Muscle layer of duodenum (tissue), 2 donors: ENCODE measurements around the gene FOSB.

Source experiments
- H3K27ac ChIP-seq: one replicate; pipeline ENCODE4 v1.7.0; 2013; ENCODE audit warnings: mild to moderate bottlenecking, low read length
- H3K27me3 ChIP-seq: one replicate; pipeline ENCODE4 v1.7.0; 2013; ENCODE audit warnings: low read depth, mild to moderate bottlenecking, control low read depth, low read length
- H3K36me3 ChIP-seq, 2 donors: one replicate each; pipeline ENCODE4 v1.7.0; 2013; ENCODE audit warnings: low read length in 2 of 2, control low read depth in 1 of 2, mild to moderate bottlenecking in 1 of 2; ENCODE audit not compliant: insufficient read depth in 2 of 2, control insufficient read depth in 1 of 2
- H3K4me1 ChIP-seq, 2 donors: one replicate each; pipeline ENCODE4 v1.7.0; 2013; ENCODE audit warnings: low read length in 2 of 2, mild to moderate bottlenecking in 2 of 2, control low read depth in 1 of 2, moderate library complexity in 1 of 2; ENCODE audit not compliant: insufficient read depth in 2 of 2, control insufficient read depth in 1 of 2
- H3K4me3 ChIP-seq, 2 donors: one replicate each; pipeline ENCODE4 v1.7.0; 2013; ENCODE audit warnings: low read length in 2 of 2, low read depth in 1 of 2, mild to moderate bottlenecking in 1 of 2
- H3K9me3 ChIP-seq, 2 donors: one replicate each; pipeline ENCODE4 v1.7.0; 2013; ENCODE audit warnings: low read length in 2 of 2, control low read depth in 1 of 2, mild to moderate bottlenecking in 1 of 2; ENCODE audit not compliant: control insufficient read depth in 1 of 2
- donor health status: healthy.

Gene FOSB

GRCh38 chr19:45442778-45443461 is 24.9 kb upstream of the FOSB start:
- no peaks in the 10 kb centered on the region for H3K27me3 ChIP-seq
- H3K4me1 ChIP-seq, result peaks cover 3 to 29% of the 10 kb centered on the region in 2 donors
- peak overlapping the region; percentile 60 for H3K27ac ChIP-seq
- H3K9me3 ChIP-seq, result no peaks in the 10 kb centered on the region
- peaks cover 0 to 4% of the 10 kb centered on the region in 2 donors for H3K36me3 ChIP-seq
- H3K4me3 ChIP-seq, result peak overlapping the region; percentile 47 to 65

DNA sequence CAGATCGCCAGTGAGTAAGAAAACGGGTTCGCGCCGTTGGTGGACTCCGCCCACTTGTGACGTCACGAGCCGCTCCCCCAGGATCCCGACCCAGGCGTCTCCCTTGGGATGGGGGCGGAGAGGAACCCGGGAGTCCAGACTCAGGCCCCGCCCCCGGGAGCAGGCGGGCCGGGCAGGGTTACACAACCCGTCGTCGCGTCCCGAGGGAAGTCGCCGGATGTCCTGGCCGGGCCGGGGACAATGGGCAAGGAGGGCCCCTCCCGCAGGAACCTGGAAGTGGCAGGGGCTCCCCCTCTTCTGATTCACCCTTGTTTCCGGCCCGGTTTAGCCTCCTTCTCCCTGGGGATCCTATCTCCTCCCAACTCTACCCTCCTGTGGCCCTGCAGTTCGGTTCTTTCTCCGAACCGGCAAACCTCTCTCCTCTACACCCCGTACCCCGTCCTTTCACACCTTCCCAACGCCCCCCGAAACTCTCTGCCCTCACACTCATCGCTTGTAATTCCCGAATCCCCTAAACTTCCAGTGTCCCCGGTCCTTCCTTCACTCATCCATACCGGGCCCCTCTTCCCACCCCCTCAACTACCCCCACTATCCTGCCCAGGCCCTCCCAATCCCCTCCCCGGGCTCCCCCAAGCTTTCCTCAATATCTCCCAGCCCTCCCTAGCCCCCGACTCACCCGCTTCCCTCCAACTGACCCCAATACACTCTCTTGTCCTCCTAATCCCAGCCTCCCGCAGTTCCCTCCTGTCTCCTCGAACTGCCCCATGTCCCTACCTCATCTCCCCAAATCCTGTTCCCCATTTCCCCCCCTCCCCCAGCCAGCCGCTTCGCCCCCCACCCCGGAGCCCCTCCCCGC is 24.1 kb upstream of the FOSB start:
- H3K27ac ChIP-seq, result peak overlapping the region; percentile 92
- H3K36me3 ChIP-seq, result peaks cover 0 to 4% of the 10 kb centered on the region in 2 donors
- H3K9me3 ChIP-seq, result no peaks in the 10 kb centered on the region
- H3K27me3 ChIP-seq, result no peaks in the 10 kb centered on the region
- peak overlapping the region; percentile 47 to 65 for H3K4me3 ChIP-seq
- H3K4me1 ChIP-seq, result peaks cover 3 to 30% of the 10 kb centered on the region in 2 donors

DNA sequence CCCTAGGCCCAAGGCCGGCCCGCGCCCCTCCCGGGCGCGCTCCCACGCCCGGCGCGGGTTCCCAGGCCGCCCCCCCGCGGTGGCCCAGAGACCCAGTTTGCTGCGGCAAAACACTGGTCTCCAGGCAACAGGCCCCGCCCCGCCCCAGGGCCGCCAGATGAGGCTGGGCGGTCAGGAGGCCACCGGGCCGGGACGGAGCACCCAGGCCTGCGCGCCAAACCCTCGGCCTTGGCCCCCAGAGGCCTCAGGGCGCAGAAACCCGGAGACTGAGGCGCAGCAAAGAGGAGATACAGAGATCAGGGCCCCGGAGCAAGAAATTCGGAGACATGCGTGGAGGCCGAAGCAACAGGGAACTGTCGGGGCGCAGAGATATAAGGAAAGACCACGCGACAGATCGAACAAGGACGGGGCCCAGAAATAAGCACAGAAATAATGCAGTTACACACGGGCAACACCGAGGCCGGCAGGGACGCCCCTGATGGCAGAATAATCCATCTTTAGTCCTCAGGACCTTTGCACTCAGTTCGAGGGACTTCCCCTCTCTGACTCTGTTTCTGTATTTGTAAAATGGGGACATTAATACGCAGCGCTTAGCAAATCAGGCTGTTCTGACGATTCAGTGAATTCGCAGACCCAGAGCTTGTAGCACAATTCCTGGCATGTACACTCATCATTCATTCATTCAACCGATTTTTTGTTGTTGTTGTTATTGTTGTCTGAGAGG is 23.3 kb upstream of the FOSB start:
- H3K27ac ChIP-seq, result peak overlapping the region; percentile 63
- no peaks in the 10 kb centered on the region for H3K9me3 ChIP-seq
- H3K4me3 ChIP-seq, result peak overlapping the region; percentile 52 to 59
- peaks cover 0 to 4% of the 10 kb centered on the region in 2 donors for H3K36me3 ChIP-seq
- H3K4me1 ChIP-seq, result peaks cover 3 to 38% of the 10 kb centered on the region in 2 donors
- H3K27me3 ChIP-seq, result no peaks in the 10 kb centered on the region

DNA sequence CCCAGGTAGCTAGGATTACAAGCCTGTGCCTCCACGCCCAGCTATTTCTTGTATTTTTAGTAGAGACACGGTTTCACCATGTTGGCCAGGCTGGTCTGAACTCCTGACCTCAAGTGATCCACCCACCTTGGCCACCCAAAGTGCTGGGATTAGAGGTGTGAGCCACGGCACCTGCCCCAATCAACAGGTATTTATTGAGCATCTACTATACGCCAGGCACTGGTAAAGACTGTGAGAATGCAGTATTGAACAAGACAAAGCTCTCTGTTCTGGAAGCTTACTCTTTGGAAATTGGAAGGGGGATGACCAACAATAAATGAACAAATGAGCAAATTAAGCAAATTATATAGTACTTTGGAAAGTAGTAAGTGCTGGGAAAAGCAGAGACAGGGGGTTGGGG is 22.7 kb upstream of the FOSB start:
- Histone ChIP-seq H3K27me3 (no peaks in the 10 kb centered on the region), H3K36me3 (peaks cover 0 to 4% of the 10 kb centered on the region in 2 donors), H3K4me3 (no peak overlapping the region), H3K9me3 (no peaks in the 10 kb centered on the region), H3K27ac (no peak overlapping the region), H3K4me1 (peaks cover 2 to 42% of the 10 kb centered on the region in 2 donors)

DNA sequence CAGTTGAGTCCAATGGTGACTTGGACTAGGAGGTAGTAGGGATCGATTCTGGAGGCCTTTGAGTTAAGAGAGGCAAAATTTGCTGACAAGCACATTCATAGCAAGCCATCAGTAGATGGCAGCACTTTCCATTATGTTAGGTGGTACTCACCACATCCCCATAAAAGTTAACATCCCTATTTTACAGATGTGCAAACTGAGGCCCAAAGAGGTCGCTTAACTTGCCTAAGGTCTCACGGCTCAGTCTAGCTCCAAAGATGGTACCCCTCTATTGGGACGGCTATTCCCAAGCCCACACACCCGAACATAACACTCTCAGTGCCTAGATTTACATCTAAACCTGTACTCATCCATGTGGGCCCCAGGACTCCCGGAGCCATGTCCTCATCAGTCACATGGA is 21.5 kb upstream of the FOSB start:
- no peaks in the 10 kb centered on the region for H3K27me3 ChIP-seq
- H3K4me1 ChIP-seq, result peaks cover 0 to 40% of the 10 kb centered on the region in 2 donors
- peaks cover 0 to 8% of the 10 kb centered on the region in 2 donors for H3K36me3 ChIP-seq
- no peak overlapping the region for H3K27ac ChIP-seq
- no peak overlapping the region for H3K4me3 ChIP-seq
- no peaks in the 10 kb centered on the region for H3K9me3 ChIP-seq

GRCh38 chr19:45446944-45447343 is 20.9 kb upstream of the FOSB start:
- H3K36me3 ChIP-seq, result peaks cover 0 to 10% of the 10 kb centered on the region in 2 donors
- no peak overlapping the region for H3K27ac ChIP-seq
- peaks cover 0 to 40% of the 10 kb centered on the region in 2 donors for H3K4me1 ChIP-seq
- H3K4me3 ChIP-seq, result no peak overlapping the region
- no peaks in the 10 kb centered on the region for H3K27me3 ChIP-seq
- H3K9me3 ChIP-seq, result no peaks in the 10 kb centered on the region

DNA sequence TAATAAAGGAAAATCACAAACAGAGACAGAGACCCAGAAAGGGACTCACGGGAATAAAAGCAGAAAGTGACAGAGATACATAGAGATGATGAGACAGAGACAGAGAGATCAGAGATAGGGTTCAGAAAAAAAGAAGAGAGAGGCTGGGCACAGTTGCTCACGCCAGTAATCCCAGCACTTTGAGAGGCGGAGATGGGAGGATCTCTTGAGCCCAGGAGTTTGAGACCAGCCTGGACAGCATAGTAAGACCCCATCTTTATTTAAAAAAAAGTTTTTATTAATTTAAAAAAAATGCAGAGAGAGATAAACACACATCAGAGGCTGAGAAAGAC is 19.4 kb upstream of the FOSB start:
- no peaks in the 10 kb centered on the region for H3K9me3 ChIP-seq
- peaks cover 0 to 10% of the 10 kb centered on the region in 2 donors for H3K36me3 ChIP-seq
- no peak overlapping the region for H3K4me3 ChIP-seq
- H3K4me1 ChIP-seq, result peaks cover 0 to 31% of the 10 kb centered on the region in 2 donors
- no peaks in the 10 kb centered on the region for H3K27me3 ChIP-seq
- no peak overlapping the region for H3K27ac ChIP-seq

GRCh38 chr19:45448887-45449299 is 18.9 kb upstream of the FOSB start:
- H3K9me3 ChIP-seq, result no peaks in the 10 kb centered on the region
- H3K4me3 ChIP-seq, result no peak overlapping the region
- peaks cover 0 to 30% of the 10 kb centered on the region in 2 donors for H3K4me1 ChIP-seq
- peaks cover 0 to 7% of the 10 kb centered on the region in 2 donors for H3K36me3 ChIP-seq
- no peaks in the 10 kb centered on the region for H3K27me3 ChIP-seq
- H3K27ac ChIP-seq, result peak overlapping the region; percentile 39

GRCh38 chr19:45450012-45450333 is 17.8 kb upstream of the FOSB start:
- peak overlapping the region; percentile 55 to 64 for H3K4me3 ChIP-seq

DNA sequence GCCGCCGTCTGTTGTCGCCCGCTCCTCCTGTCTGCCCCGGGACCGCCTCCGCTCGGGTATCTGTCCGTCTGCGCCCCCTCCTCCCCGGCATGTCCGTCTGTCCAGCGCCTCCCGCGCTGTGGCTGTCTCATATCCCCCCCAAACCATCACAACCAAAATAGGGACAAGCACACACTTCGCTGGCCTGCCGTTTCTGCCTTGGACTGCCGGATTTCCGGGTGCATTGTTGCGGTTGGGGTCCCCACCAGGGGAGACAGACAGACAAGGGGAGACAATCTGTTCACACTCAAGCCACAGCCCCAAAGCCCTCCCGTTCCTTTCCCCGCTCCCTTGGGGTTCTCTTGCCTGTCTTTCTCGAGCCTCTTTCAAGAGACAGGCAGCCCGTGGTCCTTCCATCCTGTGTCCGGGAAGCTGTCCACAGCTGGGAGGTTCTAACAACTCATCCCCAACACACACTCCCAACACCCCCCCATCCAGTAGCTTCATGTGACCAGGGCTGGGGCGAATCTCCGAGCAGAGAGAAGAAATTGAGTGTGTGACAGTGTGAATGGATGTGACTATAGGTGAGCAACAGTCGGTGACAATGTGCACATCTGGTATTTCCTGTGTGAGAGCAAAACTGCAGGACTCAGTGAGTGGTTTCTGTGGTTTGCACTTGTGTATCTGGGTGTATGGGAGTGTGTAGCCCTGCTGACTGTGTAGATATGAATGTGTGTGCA is 16.5 kb upstream of the FOSB start:
- Histone ChIP-seq H3K4me1 (peaks cover 3 to 31% of the 10 kb centered on the region in 2 donors), H3K27me3 (no peaks in the 10 kb centered on the region), H3K4me3 (peak overlapping the region; percentile 57 to 72), H3K27ac (peak overlapping the region; percentile 84), H3K9me3 (no peaks in the 10 kb centered on the region), H3K36me3 (peaks cover 0 to 12% of the 10 kb centered on the region in 2 donors)

More at GRCh38 chr19:45450012-45450333, 17.8 kb upstream of the FOSB start:
- Histone ChIP-seq H3K36me3 (peaks cover 0 to 6% of the 10 kb centered on the region in 2 donors), H3K4me1 (peaks cover 0 to 24% of the 10 kb centered on the region in 2 donors), H3K9me3 (no peaks in the 10 kb centered on the region), H3K27ac (peak overlapping the region; percentile 75), H3K27me3 (no peaks in the 10 kb centered on the region)
